Gastroesophageal sphincter (tissue), 4 donors: Measurements from ENCODE around the gene KIAA1586. TPM values are rescaled to one million over a fixed set of nuclear protein-coding genes. Genes with fewer than 3 reads are reported as not detected.

Source experiments
- ATAC-seq: fragments of 150-250 bp; one replicate; pipeline ENCODE4 v1.9.1; 2016; ENCODE audit warnings: mild to moderate bottlenecking, moderate library complexity
- H3K27ac ChIP-seq, 4 donors: fragments of 200-600 bp; sonication (generic) in 3 of 4; 1 replicate in 3 of 4; 2 replicates in 1 of 4; pipeline ENCODE4 v1.5.1; 2016 to 2019
- H3K27me3 ChIP-seq: fragments of 200-600 bp; sonication (generic); one replicate; pipeline ENCODE4 v1.5.1; 2019
- H3K36me3 ChIP-seq, 2 donors: fragments of 200-600 bp; sonication (generic); one replicate each; pipeline ENCODE4 v1.5.1; 2019; ENCODE audit warnings: control low read depth in 1 of 2
- H3K4me1 ChIP-seq, 3 donors: fragments of 200-600 bp; sonication (generic); 1 replicate in 2 of 3; 2 replicates in 1 of 3; pipeline ENCODE4 v1.5.1; 2016 to 2019; ENCODE audit warnings: control low read depth in 2 of 3
- H3K4me3 ChIP-seq, 2 donors: fragments of 200-600 bp; sonication (generic); one replicate each; pipeline ENCODE4 v1.5.1; 2019; ENCODE audit warnings: mild to moderate bottlenecking in 1 of 2, moderate library complexity in 1 of 2
- H3K9me3 ChIP-seq, 3 donors: fragments of 200-600 bp; sonication (generic); one replicate each; pipeline ENCODE4 v1.5.1; 2017 to 2019; ENCODE audit warnings: control low read depth in 2 of 3
- CTCF ChIP-seq, 4 experiments: fragments of 200-600 bp in 2 of 4; fragments of 450-650 bp in 2 of 4; sonication (generic) in 1 of 4; IDR thresholded peaks; one replicate each; pipeline ENCODE4 v1.5.1; 2017 to 2019; ENCODE audit warnings: antibody characterized with exemption in 4 of 4, mild to moderate bottlenecking in 2 of 4, moderate library complexity in 2 of 4
- EP300 ChIP-seq: sonication (generic); formaldehyde crosslinking; IDR thresholded peaks from one replicate; pipeline ENCODE4 v1.6.1; 2017; ENCODE audit warnings: antibody characterized with exemption, mild to moderate bottlenecking
- POLR2A ChIP-seq, 2 donors: fragments of 450-650 bp; IDR thresholded peaks; one replicate each; pipeline ENCODE4 v1.6.1; 2017; ENCODE audit warnings: antibody characterized with exemption in 2 of 2, mild to moderate bottlenecking in 2 of 2, moderate library complexity in 1 of 2
- POLR2AphosphoS5 ChIP-seq: sonication (generic); formaldehyde crosslinking; IDR thresholded peaks from one replicate; pipeline ENCODE4 v1.6.1; 2017; ENCODE audit warnings: antibody characterized with exemption
- WGBS, 2 donors: methylation state at CpG; one replicate each; pipeline ENCODE4 v1.1.5; 2018; ENCODE audit warnings: low coverage in 1 of 2; 5-methylcytosine and 5-hydroxymethylcytosine counted together
- total RNA-seq, 4 donors: library from RNA; depleted of rRNA; stranded (reverse); fragments of >200 nt; gene quantifications; one replicate each; pipeline ENCODE4 v1.1.0, GENCODE V29; 2016

The KIAA1586 gene
- total RNA-seq, 4 donors from 2014 or later: 6.6 to 27.9 (median 10.2) TPM

DNA sequence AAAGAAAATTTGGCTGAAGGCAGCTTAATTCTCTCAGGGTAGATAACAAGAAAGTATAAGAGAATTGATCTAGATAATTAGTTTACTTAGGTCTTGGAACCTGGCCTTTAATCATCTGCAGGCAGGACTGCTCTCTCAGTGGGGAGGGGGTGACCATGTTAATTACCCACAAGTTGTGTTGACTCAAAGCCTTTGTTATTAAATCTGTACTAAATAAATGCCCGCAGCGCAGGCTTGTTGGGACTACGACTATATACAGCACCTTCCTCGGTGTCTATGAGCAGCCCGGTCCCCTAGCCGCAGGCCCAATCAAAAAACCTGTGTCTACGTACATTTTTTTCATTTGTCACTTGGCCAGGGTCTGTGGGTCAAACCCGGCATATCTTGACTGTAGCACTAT lies 27.9 kb downstream of the KIAA1586 start:
- no peaks in the 10 kb centered on the region for H3K27me3 ChIP-seq
- no peak overlapping the region for H3K27ac ChIP-seq
- TF ChIP-seq POLR2A (IDR thresholded peaks at IDR 0.05) (no peak), CTCF (IDR thresholded peaks at IDR 0.05) (no peak), EP300 (no peak), POLR2AphosphoS5 (no peak)
- no peak overlapping the region for H3K4me3 ChIP-seq
- peaks cover 0 to 15% of the 10 kb centered on the region in 2 donors for H3K36me3 ChIP-seq
- no peak for ATAC-seq
- H3K4me1 ChIP-seq: no peaks in the 10 kb centered on the region
- H3K9me3 ChIP-seq: no peaks in the 10 kb centered on the region
- 91% methylated on average over 8 of the region's 8 CpGs; no CpG with 5 or more reads in 1 of the 2 donors for WGBS, 2 donors

GRCh38 chr6:57075092-57075491 lies 28.6 kb downstream of the KIAA1586 start:
- TF ChIP-seq EP300 (no peak), POLR2AphosphoS5 (no peak), POLR2A (IDR thresholded peaks at IDR 0.05) (no peak), CTCF (IDR thresholded peaks at IDR 0.05) (no peak)
- Histone ChIP-seq H3K27me3 (no peaks in the 10 kb centered on the region), H3K4me1 (no peaks in the 10 kb centered on the region), H3K36me3 (peaks cover 0 to 14% of the 10 kb centered on the region in 2 donors), H3K4me3 (no peak overlapping the region), H3K27ac (no peak overlapping the region), H3K9me3 (no peaks in the 10 kb centered on the region)
- no peak for ATAC-seq

GRCh38 chr6:57078531-57079207 lies 32.2 kb downstream of the KIAA1586 start:
- no peak for TF ChIP-seq EP300
- no peak for TF ChIP-seq CTCF (IDR thresholded peaks at IDR 0.05)
- TF ChIP-seq POLR2AphosphoS5: no peak
- no peak for TF ChIP-seq POLR2A (IDR thresholded peaks at IDR 0.05)
- no peak for ATAC-seq
- H3K9me3 ChIP-seq: no peaks in the 10 kb centered on the region
- no peaks in the 10 kb centered on the region for H3K4me1 ChIP-seq
- H3K36me3 ChIP-seq: peaks cover 0 to 15% of the 10 kb centered on the region in 2 donors
- no peaks in the 10 kb centered on the region for H3K27me3 ChIP-seq
- H3K27ac ChIP-seq: no peak overlapping the region
- H3K4me3 ChIP-seq: no peak overlapping the region
- 100% methylated on average over 1 of the region's 1 CpG for WGBS, 2 donors

GRCh38 chr6:57085471-57085870 lies 39.0 kb downstream of the KIAA1586 start:
- Histone ChIP-seq H3K36me3 (peaks cover 0 to 3% of the 10 kb centered on the region in 2 donors), H3K4me1 (peaks cover 0 to 6% (median 0%) of the 10 kb centered on the region in 3 donors), H3K27ac (no peak overlapping the region), H3K4me3 (no peak overlapping the region), H3K9me3 (no peaks in the 10 kb centered on the region), H3K27me3 (no peaks in the 10 kb centered on the region)
- 54 to 75% methylated on average over 2 of the region's 2 CpGs for WGBS, 2 donors
- no peak for ATAC-seq
- TF ChIP-seq CTCF (IDR thresholded peaks at IDR 0.05): no peak
- TF ChIP-seq POLR2AphosphoS5: no peak
- no peak for TF ChIP-seq POLR2A (IDR thresholded peaks at IDR 0.05)
- no peak for TF ChIP-seq EP300

DNA sequence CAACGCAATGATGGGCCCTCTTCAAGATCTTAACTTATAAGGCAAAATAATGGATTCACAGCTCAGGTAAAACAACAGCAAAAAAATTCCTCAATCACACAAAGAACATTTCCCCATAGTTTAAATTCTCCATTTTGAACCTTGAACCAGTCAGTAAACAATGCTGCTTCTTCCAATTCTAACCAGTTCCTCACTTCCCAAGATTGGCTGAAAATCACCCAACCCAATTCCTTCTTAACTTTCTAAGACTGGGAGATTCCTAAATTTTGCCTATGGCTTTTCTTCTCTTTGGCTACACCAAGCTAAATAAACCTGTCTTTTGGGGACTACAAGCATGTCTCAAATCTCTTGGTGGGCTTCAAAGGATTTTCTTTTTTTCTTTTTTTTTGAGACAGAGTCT lies 40.4 kb downstream of the KIAA1586 start:
- Histone ChIP-seq H3K36me3 (peaks cover 0 to 3% of the 10 kb centered on the region in 2 donors), H3K27me3 (no peaks in the 10 kb centered on the region), H3K9me3 (no peaks in the 10 kb centered on the region), H3K27ac (no peak overlapping the region), H3K4me1 (peaks cover 3 to 12% (median 5%) of the 10 kb centered on the region in 3 donors), H3K4me3 (no peak overlapping the region)
- ATAC-seq: no peak
- no peak for TF ChIP-seq EP300
- TF ChIP-seq POLR2A (IDR thresholded peaks at IDR 0.05): no peak
- TF ChIP-seq CTCF (IDR thresholded peaks at IDR 0.05): no peak
- TF ChIP-seq POLR2AphosphoS5: no peak
- 93% methylated on average over 1 of the region's 1 CpG; no CpG with 5 or more reads in 1 of the 2 donors for WGBS, 2 donors
